Measurements from ENCODE around the gene HTR6. TPM values are rescaled to one million over a fixed set of nuclear protein-coding genes. Genes with fewer than 3 reads are reported as not detected.

HTR6 gene
- total RNA-seq, 2 donors from 2014 or later: 0.16 to 0.17 TPM

GRCh38 chr1:19654886-19655717 is 9.6 kb upstream of the HTR6 start:
- ATAC-seq: no peak
- H3K27ac Mint-ChIP-seq: no peak overlapping the region
- H3K4me3 Mint-ChIP-seq: no peak overlapping the region
- H3K4me1 Mint-ChIP-seq: peaks cover 21% of the 10 kb centered on the region
- H3K27me3 Mint-ChIP-seq: no peaks in the 10 kb centered on the region
- no peak for DNase-seq
- H3K36me3 Mint-ChIP-seq (ENCODE audit: low read depth): peaks cover 2% of the 10 kb centered on the region
- H3K9me3 ChIP-seq (ENCODE audit: control insufficient read depth, low read length, poor library complexity, severe bottlenecking): no peaks in the 10 kb centered on the region

GRCh38 chr1:19655718-19656080 is 9.0 kb upstream of the HTR6 start:
- no peak overlapping the region for H3K27ac Mint-ChIP-seq
- ATAC-seq (no peak), DNase-seq (no peak)
- no peak overlapping the region for H3K4me3 Mint-ChIP-seq
- peaks cover 2% of the 10 kb centered on the region for H3K36me3 Mint-ChIP-seq (ENCODE audit: low read depth)
- no peaks in the 10 kb centered on the region for H3K27me3 Mint-ChIP-seq
- peaks cover 19% of the 10 kb centered on the region for H3K4me1 Mint-ChIP-seq
- no peaks in the 10 kb centered on the region for H3K9me3 ChIP-seq (ENCODE audit: control insufficient read depth, low read length, poor library complexity, severe bottlenecking)

GRCh38 chr1:19656134-19656779 is 8.4 kb upstream of the HTR6 start:
- H3K36me3 Mint-ChIP-seq (ENCODE audit: low read depth): peaks cover 2% of the 10 kb centered on the region
- H3K4me1 Mint-ChIP-seq: peaks cover 18% of the 10 kb centered on the region
- no peak overlapping the region for H3K27ac Mint-ChIP-seq
- H3K4me3 Mint-ChIP-seq: no peak overlapping the region
- no peak for ATAC-seq
- DNase-seq: no peak
- H3K9me3 ChIP-seq (ENCODE audit: control insufficient read depth, low read length, poor library complexity, severe bottlenecking): no peaks in the 10 kb centered on the region
- no peaks in the 10 kb centered on the region for H3K27me3 Mint-ChIP-seq

- peaks cover 2% of the 10 kb centered on the region for H3K36me3 Mint-ChIP-seq (ENCODE audit: low read depth)
- H3K27ac Mint-ChIP-seq: no peak overlapping the region
- no peaks in the 10 kb centered on the region for H3K27me3 Mint-ChIP-seq
- H3K4me3 Mint-ChIP-seq: no peak overlapping the region
- DNase-seq (no peak), ATAC-seq (no peak)
- peaks cover 17% of the 10 kb centered on the region for H3K4me1 Mint-ChIP-seq
- H3K9me3 ChIP-seq (ENCODE audit: control insufficient read depth, low read length, poor library complexity, severe bottlenecking): no peaks in the 10 kb centered on the region
These were observed 7.8 kb upstream of the HTR6 start for GRCh38 chr1:19656780-19657466.

GRCh38 chr1:19657511-19657910 is 7.2 kb upstream of the HTR6 start:
- no peak overlapping the region for H3K27ac Mint-ChIP-seq
- no peaks in the 10 kb centered on the region for H3K27me3 Mint-ChIP-seq
- H3K9me3 ChIP-seq (ENCODE audit: control insufficient read depth, low read length, poor library complexity, severe bottlenecking): no peaks in the 10 kb centered on the region
- DNase-seq (no peak), ATAC-seq (no peak)
- peaks cover 17% of the 10 kb centered on the region for H3K4me1 Mint-ChIP-seq
- no peak overlapping the region for H3K4me3 Mint-ChIP-seq
- peaks cover 2% of the 10 kb centered on the region for H3K36me3 Mint-ChIP-seq (ENCODE audit: low read depth)

GRCh38 chr1:19658186-19658585 is 6.5 kb upstream of the HTR6 start:
- no peak overlapping the region for H3K27ac Mint-ChIP-seq
- no peak for DNase-seq
- H3K9me3 ChIP-seq (ENCODE audit: control insufficient read depth, low read length, poor library complexity, severe bottlenecking): no peaks in the 10 kb centered on the region
- peaks cover 17% of the 10 kb centered on the region for H3K4me1 Mint-ChIP-seq
- no peak for ATAC-seq
- H3K36me3 Mint-ChIP-seq (ENCODE audit: low read depth): peaks cover 2% of the 10 kb centered on the region
- peaks cover 4% of the 10 kb centered on the region for H3K27me3 Mint-ChIP-seq
- no peak overlapping the region for H3K4me3 Mint-ChIP-seq

- peaks cover 23% of the 10 kb centered on the region for H3K27me3 Mint-ChIP-seq
- ATAC-seq: peak; percentile 32
- no peak overlapping the region for H3K4me3 Mint-ChIP-seq
- peaks cover 26% of the 10 kb centered on the region for H3K4me1 Mint-ChIP-seq
- peaks cover under 1% of the 10 kb centered on the region for H3K36me3 Mint-ChIP-seq (ENCODE audit: low read depth)
- H3K9me3 ChIP-seq (ENCODE audit: control insufficient read depth, low read length, poor library complexity, severe bottlenecking): no peaks in the 10 kb centered on the region
- no peak for DNase-seq
- peak overlapping the region; percentile 49 for H3K27ac Mint-ChIP-seq
These were observed 2.9 kb upstream of the HTR6 start for GRCh38 chr1:19661721-19662228.

- peak overlapping the region; percentile 49 for H3K27ac Mint-ChIP-seq
- no peak overlapping the region for H3K4me3 Mint-ChIP-seq
- H3K36me3 Mint-ChIP-seq (ENCODE audit: low read depth): peaks cover 5% of the 10 kb centered on the region
- H3K27me3 Mint-ChIP-seq: peaks cover 28% of the 10 kb centered on the region
- no peaks in the 10 kb centered on the region for H3K9me3 ChIP-seq (ENCODE audit: control insufficient read depth, low read length, poor library complexity, severe bottlenecking)
- DNase-seq: no peak
- peaks cover 29% of the 10 kb centered on the region for H3K4me1 Mint-ChIP-seq
- no peak for ATAC-seq
These were observed 2.4 kb upstream of the HTR6 start for GRCh38 chr1:19662313-19662712.

GRCh38 chr1:19665186-19665495 is 466 bp downstream of the HTR6 start:
- Mint-ChIP-seq H3K4me1 (peaks cover 23% of the 10 kb centered on the region), H3K27me3 (peaks cover 48% of the 10 kb centered on the region), H3K4me3 (peak overlapping the region; percentile 82), H3K27ac (no peak overlapping the region), H3K36me3 (ENCODE audit: low read depth) (peaks cover 6% of the 10 kb centered on the region)
- H3K9me3 ChIP-seq (ENCODE audit: control insufficient read depth, low read length, poor library complexity, severe bottlenecking): no peaks in the 10 kb centered on the region
- no peak for DNase-seq
- ATAC-seq: no peak

GRCh38 chr1:19665496-19666465 is 1.1 kb downstream of the HTR6 start:
- Mint-ChIP-seq H3K27me3 (peaks cover 49% of the 10 kb centered on the region), H3K36me3 (ENCODE audit: low read depth) (peaks cover 7% of the 10 kb centered on the region), H3K27ac (no peak overlapping the region), H3K4me1 (peaks cover 20% of the 10 kb centered on the region), H3K4me3 (peak overlapping the region; percentile 82)
- DNase-seq (no peak), ATAC-seq (peak; percentile 9)
- H3K9me3 ChIP-seq (ENCODE audit: control insufficient read depth, low read length, poor library complexity, severe bottlenecking): no peaks in the 10 kb centered on the region

- ATAC-seq (no peak), DNase-seq (no peak)
- H3K9me3 ChIP-seq (ENCODE audit: control insufficient read depth, low read length, poor library complexity, severe bottlenecking): no peaks in the 10 kb centered on the region
- peaks cover 39% of the 10 kb centered on the region for H3K27me3 Mint-ChIP-seq
- H3K4me3 Mint-ChIP-seq: no peak overlapping the region
- H3K4me1 Mint-ChIP-seq: peaks cover 20% of the 10 kb centered on the region
- H3K36me3 Mint-ChIP-seq (ENCODE audit: low read depth): peaks cover 7% of the 10 kb centered on the region
- no peak overlapping the region for H3K27ac Mint-ChIP-seq
These were observed 4.2 kb downstream of the HTR6 start for GRCh38 chr1:19668888-19669287.

- DNase-seq (no peak), ATAC-seq (no peak)
- Mint-ChIP-seq H3K27me3 (peaks cover 47% of the 10 kb centered on the region), H3K36me3 (ENCODE audit: low read depth) (peaks cover 7% of the 10 kb centered on the region), H3K27ac (no peak overlapping the region), H3K4me3 (no peak overlapping the region), H3K4me1 (peaks cover 13% of the 10 kb centered on the region)
- no peaks in the 10 kb centered on the region for H3K9me3 ChIP-seq (ENCODE audit: control insufficient read depth, low read length, poor library complexity, severe bottlenecking)
These were observed 6.1 kb downstream of the HTR6 start for GRCh38 chr1:19670787-19671186.

All from T-helper 17 cell (primary cell).